ENCODE data around the gene F11. TPM values are rescaled to one million over a fixed set of nuclear protein-coding genes. Genes with fewer than 3 reads are reported as not detected.

F11 gene
- total and polyA plus RNA-seq, 2 donors from 2014 or later: 1.5 to 15.7 TPM

DNA sequence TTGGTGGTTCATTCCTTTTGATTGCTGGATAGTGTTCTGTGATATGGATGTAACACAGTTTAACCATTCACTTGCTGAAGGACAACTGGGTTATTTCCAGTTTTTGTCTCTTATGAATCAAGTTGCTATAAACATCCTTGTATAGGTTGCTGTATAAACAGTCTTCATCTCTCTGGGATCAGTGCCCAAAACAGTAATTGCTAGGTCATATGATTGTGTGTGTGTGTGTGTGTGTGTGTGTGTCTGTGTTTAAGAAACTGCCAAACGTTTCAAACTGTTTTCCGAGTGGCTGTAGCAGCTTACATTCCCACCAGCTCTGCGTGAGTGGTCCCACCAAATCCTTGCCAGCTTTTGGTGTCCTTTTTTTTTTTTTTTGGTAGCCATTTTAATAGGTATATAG, 60.4 kb downstream of the F11 start:
- Histone ChIP-seq H3K27me3 (ENCODE audit: control insufficient read depth, insufficient read depth, low read length) (no peaks in the 10 kb centered on the region), H3K4me3 (ENCODE audit: low read length in 3 of 3) (no peak overlapping the region), H3K36me3 (ENCODE audit: control insufficient read depth in 2 of 3, insufficient read depth in 3 of 3, low read length in 3 of 3) (no peaks in the 10 kb centered on the region), H3K9me3 (ENCODE audit: control insufficient read depth in 2 of 3, insufficient read depth in 1 of 3, low read length in 3 of 3) (no peaks in the 10 kb centered on the region), H3K4me1 (ENCODE audit: control insufficient read depth in 2 of 3, insufficient read depth in 2 of 3, low read depth in 1 of 3, low read length in 3 of 3) (no peaks in the 10 kb centered on the region), H3K9ac (ENCODE audit: low read length in 3 of 3) (no peak overlapping the region), H3K27ac (ENCODE audit: low read depth in 2 of 2, low read length in 2 of 2) (no peak overlapping the region)
- DNase-seq: no peak
- intact Hi-C loops (cut with DNase I): no loop called here
- TF ChIP-seq, protein P1, sequence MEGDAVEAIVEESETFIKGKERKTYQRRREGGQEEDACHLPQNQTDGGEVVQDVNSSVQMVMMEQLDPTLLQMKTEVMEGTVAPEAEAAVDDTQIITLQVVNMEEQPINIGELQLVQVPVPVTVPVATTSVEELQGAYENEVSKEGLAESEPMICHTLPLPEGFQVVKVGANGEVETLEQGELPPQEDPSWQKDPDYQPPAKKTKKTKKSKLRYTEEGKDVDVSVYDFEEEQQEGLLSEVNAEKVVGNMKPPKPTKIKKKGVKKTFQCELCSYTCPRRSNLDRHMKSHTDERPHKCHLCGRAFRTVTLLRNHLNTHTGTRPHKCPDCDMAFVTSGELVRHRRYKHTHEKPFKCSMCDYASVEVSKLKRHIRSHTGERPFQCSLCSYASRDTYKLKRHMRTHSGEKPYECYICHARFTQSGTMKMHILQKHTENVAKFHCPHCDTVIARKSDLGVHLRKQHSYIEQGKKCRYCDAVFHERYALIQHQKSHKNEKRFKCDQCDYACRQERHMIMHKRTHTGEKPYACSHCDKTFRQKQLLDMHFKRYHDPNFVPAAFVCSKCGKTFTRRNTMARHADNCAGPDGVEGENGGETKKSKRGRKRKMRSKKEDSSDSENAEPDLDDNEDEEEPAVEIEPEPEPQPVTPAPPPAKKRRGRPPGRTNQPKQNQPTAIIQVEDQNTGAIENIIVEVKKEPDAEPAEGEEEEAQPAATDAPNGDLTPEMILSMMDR (IDR thresholded peaks at IDR 0.05; ENCODE audit: borderline replicate concordance, extremely low read depth, insufficient read depth): no peak
- FAIRE-seq: no peak

DNA sequence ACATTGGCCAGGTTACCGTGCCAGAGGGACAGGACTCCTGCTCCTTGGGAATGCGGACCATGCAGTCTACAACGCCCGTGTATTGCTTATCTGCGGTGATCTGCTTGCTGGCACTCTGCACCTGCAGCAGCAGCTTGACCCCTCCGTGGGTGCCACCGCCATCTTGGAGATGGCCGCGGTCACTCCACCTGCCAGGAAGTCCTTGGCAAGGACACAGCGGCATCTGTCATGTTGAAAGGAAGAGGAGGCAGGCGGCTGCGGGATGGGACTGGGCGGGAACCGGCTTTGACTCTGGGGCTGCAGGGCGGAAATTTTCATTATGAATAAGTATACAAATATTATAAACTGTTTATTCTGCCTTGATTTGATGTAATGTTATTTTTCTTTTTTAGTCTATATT, 63.4 kb downstream of the F11 start:
- TF ChIP-seq, protein P1 (IDR thresholded peaks at IDR 0.05; ENCODE audit: borderline replicate concordance, extremely low read depth, insufficient read depth): no peak
- Histone ChIP-seq H3K4me3 (ENCODE audit: low read length in 3 of 3) (no peak overlapping the region), H3K9me3 (ENCODE audit: control insufficient read depth in 2 of 3, insufficient read depth in 1 of 3, low read length in 3 of 3) (peaks cover 0 to 4% (median 2%) of the 10 kb centered on the region in 3 donors), H3K36me3 (ENCODE audit: control insufficient read depth in 2 of 3, insufficient read depth in 3 of 3, low read length in 3 of 3) (no peaks in the 10 kb centered on the region), H3K27me3 (ENCODE audit: control insufficient read depth, insufficient read depth, low read length) (no peaks in the 10 kb centered on the region), H3K4me1 (ENCODE audit: control insufficient read depth in 2 of 3, insufficient read depth in 2 of 3, low read depth in 1 of 3, low read length in 3 of 3) (no peaks in the 10 kb centered on the region), H3K9ac (ENCODE audit: low read length in 3 of 3) (no peak overlapping the region), H3K27ac (ENCODE audit: low read depth in 2 of 2, low read length in 2 of 2) (no peak overlapping the region)
- no peak for DNase-seq
- intact Hi-C loops (cut with DNase I): no loop called here
- no peak for FAIRE-seq

DNA sequence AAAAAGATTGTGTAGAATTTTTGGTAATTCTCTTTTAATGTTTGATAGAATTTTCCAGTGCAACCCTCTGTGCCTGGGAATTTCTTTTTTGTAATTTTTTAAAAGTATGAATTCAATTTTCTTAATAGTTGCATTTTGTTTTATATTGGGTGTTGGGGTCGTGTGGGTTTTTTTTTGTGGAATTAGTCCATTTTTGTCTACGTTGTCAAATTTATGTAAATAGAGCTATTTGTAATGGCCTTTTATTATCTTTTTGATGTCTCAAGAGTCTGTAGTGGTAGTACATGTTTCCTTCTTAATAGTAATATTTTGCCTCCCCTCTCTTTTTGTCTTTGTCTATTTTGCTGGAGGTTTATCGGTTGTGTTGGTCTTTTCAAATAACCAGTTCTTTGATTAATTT, 64.4 kb downstream of the F11 start:
- Histone ChIP-seq H3K9ac (ENCODE audit: low read length in 3 of 3) (no peak overlapping the region), H3K27ac (ENCODE audit: low read depth in 2 of 2, low read length in 2 of 2) (no peak overlapping the region), H3K27me3 (ENCODE audit: control insufficient read depth, insufficient read depth, low read length) (no peaks in the 10 kb centered on the region), H3K9me3 (ENCODE audit: control insufficient read depth in 2 of 3, insufficient read depth in 1 of 3, low read length in 3 of 3) (peaks cover 0 to 4% (median 2%) of the 10 kb centered on the region in 3 donors), H3K4me1 (ENCODE audit: control insufficient read depth in 2 of 3, insufficient read depth in 2 of 3, low read depth in 1 of 3, low read length in 3 of 3) (no peaks in the 10 kb centered on the region), H3K4me3 (ENCODE audit: low read length in 3 of 3) (no peak overlapping the region), H3K36me3 (ENCODE audit: control insufficient read depth in 2 of 3, insufficient read depth in 3 of 3, low read length in 3 of 3) (no peaks in the 10 kb centered on the region)
- intact Hi-C loops (cut with DNase I): no loop called here
- FAIRE-seq (no peak), DNase-seq (no peak)
- TF ChIP-seq, protein P1 (IDR thresholded peaks at IDR 0.05; ENCODE audit: borderline replicate concordance, extremely low read depth, insufficient read depth): no peak

DNA sequence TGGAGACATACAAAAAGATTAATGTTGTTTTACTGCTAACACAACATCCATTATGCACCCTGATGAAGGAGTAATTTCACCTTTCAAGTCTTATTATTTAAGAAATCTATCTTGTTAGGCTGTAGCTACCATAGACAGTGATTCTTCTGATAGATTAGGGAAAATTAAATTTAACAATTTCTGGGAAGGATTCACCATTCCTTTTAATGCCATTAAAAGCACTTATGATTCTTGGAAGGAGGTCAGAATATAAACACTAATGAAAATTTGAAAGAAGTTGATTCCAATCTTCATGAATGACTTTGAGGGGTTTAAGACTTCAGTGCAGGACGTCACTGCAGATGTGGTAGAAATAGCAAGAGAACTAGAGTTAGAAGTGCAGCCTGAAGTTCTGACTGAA, 69.8 kb downstream of the F11 start:
- H3K36me3 ChIP-seq (ENCODE audit: control insufficient read depth in 2 of 3, insufficient read depth in 3 of 3, low read length in 3 of 3): no peaks in the 10 kb centered on the region
- DNase-seq: no peak
- H3K9ac ChIP-seq (ENCODE audit: low read length in 3 of 3): no peak overlapping the region
- H3K4me3 ChIP-seq (ENCODE audit: low read length in 3 of 3): no peak overlapping the region
- H3K4me1 ChIP-seq (ENCODE audit: control insufficient read depth in 2 of 3, insufficient read depth in 2 of 3, low read depth in 1 of 3, low read length in 3 of 3): no peaks in the 10 kb centered on the region
- peaks cover 0 to 4% (median 2%) of the 10 kb centered on the region in 3 donors for H3K9me3 ChIP-seq (ENCODE audit: control insufficient read depth in 2 of 3, insufficient read depth in 1 of 3, low read length in 3 of 3)
- H3K27me3 ChIP-seq (ENCODE audit: control insufficient read depth, insufficient read depth, low read length): no peaks in the 10 kb centered on the region
- no peak for FAIRE-seq
- intact Hi-C loops (cut with DNase I): no loop called here
- TF ChIP-seq, protein P1 (IDR thresholded peaks at IDR 0.05; ENCODE audit: borderline replicate concordance, extremely low read depth, insufficient read depth): no peak
- no peak overlapping the region for H3K27ac ChIP-seq (ENCODE audit: low read depth in 2 of 2, low read length in 2 of 2)

All from kidney (tissue), 14 donors.